Gastrocnemius medialis (tissue), 4 donors: ENCODE data around the gene CDADC1. TPM values are rescaled to one million over a fixed set of nuclear protein-coding genes. Genes with fewer than 3 reads are reported as not detected.
A peak's percentile ranks its signal among the peaks of the same experiment; 100 is the strongest.

Source experiments
- ATAC-seq, 2 donors: fragments of 150-250 bp; one replicate each; pipeline ENCODE4 v1.9.1; 2016
- DNase-seq, 2 donors: peaks; one replicate each; pipeline ENCODE4 v3.0.0-alpha.2; 2019
- H3K27ac ChIP-seq, 4 donors: fragments of 200-600 bp; sonication (generic); 1 replicate in 1 of 4; 2 replicates in 3 of 4; pipeline ENCODE4 v1.5.1; 2016 to 2018; ENCODE audit warnings: mild to moderate bottlenecking in 2 of 4, moderate library complexity in 1 of 4
- H3K27me3 ChIP-seq, 3 donors: fragments of 200-600 bp; sonication (generic) in 2 of 3; 1 replicate in 1 of 3; 2 replicates in 2 of 3; pipeline versions ENCODE4 v1.5.1 to v1.6.0; 2016 to 2019; ENCODE audit warnings: mild to moderate bottlenecking in 1 of 3, moderate library complexity in 1 of 3
- H3K36me3 ChIP-seq, 2 donors: fragments of 200-600 bp; sonication (generic) in 1 of 2; one replicate each; pipeline ENCODE4 v1.5.1; 2017 to 2018
- H3K4me1 ChIP-seq, 2 donors: fragments of 200-600 bp; sonication (generic) in 1 of 2; one replicate each; pipeline ENCODE4 v1.5.1; 2016 to 2017; ENCODE audit warnings: mild to moderate bottlenecking in 2 of 2
- H3K4me3 ChIP-seq, 4 donors: fragments of 200-600 bp; sonication (generic) in 3 of 4; 1 replicate in 1 of 4; 2 replicates in 3 of 4; pipeline ENCODE4 v1.5.1; 2016 to 2019; ENCODE audit warnings: mild to moderate bottlenecking in 2 of 4
- H3K9me3 ChIP-seq, 3 donors: fragments of 200-600 bp; sonication (generic) in 2 of 3; 1 replicate in 1 of 3; 2 replicates in 2 of 3; pipeline ENCODE4 v1.5.1; 2016 to 2019
- POLR2A ChIP-seq, 2 donors: fragments of 450-650 bp; IDR thresholded peaks; one replicate each; pipeline ENCODE4 v1.6.1; 2017; ENCODE audit warnings: antibody characterized with exemption in 2 of 2, mild to moderate bottlenecking in 2 of 2, moderate library complexity in 2 of 2
- in situ Hi-C, 4 donors: fragments of 200-750 bp; cut with MboI; loops; one replicate each; pipeline versions ENCODE4 v1.15.0 to v1.8.0; 2017; ENCODE audit warnings: low sequenced_read_pairs in 4 of 4
- intact Hi-C: fragments of 100-400 bp; cut with DNase I; formaldehyde crosslinking; loops from one replicate; pipeline ENCODE4 v1.15.1; 2023; ENCODE audit warnings: low total_unique reads
- total RNA-seq, 4 donors: library from RNA; depleted of rRNA; stranded (reverse); fragments of >200 nt; gene quantifications; one replicate each; pipeline versions ENCODE4 v1.1.0 to v1.2.3, GENCODE V29; 2016
- TF ChIP-seq, protein P1 (sequence below), 5 experiments: fragments of 450-650 bp in 3 of 5; fragments of 200-600 bp in 2 of 5; sonication (generic) in 2 of 5; IDR thresholded peaks in 4 of 5; conservative IDR thresholded peaks in 1 of 5; 1 replicate in 4 of 5; 2 replicates in 1 of 5; pipeline ENCODE4 v1.5.1; 2016 to 2019; ENCODE audit warnings: antibody characterized with exemption in 5 of 5, mild to moderate bottlenecking in 3 of 5, moderate library complexity in 3 of 5

CDADC1 gene
- total RNA-seq, 4 donors from 2014 or later: 1.00 to 8.6 (median 3.9) TPM

DNA sequence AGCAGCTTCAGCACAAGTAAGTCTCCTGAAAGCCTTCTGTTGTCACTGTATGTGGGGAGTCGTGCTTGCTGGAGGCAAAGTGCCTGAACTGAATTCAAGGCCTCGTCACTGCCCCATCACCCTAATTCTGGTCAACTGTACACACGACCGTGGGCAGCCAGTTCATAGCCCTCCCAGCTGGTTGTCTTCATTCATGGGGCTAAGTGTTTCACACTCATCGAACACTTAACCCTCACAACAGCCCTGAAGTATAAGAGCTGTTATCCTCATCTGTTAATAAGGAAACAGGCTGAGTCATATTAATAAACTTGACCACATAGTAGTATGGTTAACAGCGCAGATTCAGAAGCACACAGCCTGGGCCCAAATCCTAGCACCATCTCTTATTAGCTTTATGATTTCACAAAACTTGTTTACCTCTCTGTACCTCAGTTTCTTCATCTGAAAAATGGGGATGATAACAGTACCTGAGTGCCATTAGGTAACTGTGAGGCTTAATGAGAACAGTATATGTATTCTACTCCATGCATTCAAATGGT, 66.7 kb downstream of the CDADC1 start:
- no peak overlapping the region for H3K4me3 ChIP-seq

DNA sequence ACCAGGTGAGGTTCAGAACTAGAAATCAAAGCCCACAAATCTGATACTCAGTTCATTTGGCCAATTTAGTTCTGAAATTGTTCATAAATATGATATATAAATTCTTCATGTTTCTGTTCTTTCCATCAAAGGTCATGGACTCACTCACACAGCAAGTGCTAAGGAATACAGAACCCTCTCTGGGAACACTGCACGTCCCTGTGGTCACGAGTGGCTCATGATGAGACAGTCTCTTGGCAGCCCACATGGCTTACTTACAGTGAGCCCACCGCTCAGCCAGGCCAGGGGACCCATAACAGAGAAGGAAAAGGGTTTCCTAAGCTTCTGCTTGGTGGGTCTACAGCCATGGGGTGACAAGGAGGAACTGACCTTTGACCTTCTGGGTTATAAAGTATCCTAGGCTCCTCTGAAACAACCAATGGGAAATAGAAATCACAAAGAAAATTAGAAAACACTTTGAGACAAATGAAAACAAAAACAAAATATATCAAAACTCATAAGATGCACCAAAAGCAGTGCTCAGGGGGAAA, 67.4 kb downstream of the CDADC1 start:
- no peak for ATAC-seq
- Histone ChIP-seq H3K4me1 (peaks cover 0 to 5% of the 10 kb centered on the region in 2 donors), H3K4me3 (no peak overlapping the region), H3K27ac (no peak overlapping the region), H3K27me3 (no peaks in the 10 kb centered on the region), H3K9me3 (no peaks in the 10 kb centered on the region), H3K36me3 (no peaks in the 10 kb centered on the region)
- intact Hi-C loops (no loop called here), in situ Hi-C loops (no loop called here)
- DNase-seq: no peak
- no peak for TF ChIP-seq POLR2A (IDR thresholded peaks at IDR 0.05)
- TF ChIP-seq, protein P1, sequence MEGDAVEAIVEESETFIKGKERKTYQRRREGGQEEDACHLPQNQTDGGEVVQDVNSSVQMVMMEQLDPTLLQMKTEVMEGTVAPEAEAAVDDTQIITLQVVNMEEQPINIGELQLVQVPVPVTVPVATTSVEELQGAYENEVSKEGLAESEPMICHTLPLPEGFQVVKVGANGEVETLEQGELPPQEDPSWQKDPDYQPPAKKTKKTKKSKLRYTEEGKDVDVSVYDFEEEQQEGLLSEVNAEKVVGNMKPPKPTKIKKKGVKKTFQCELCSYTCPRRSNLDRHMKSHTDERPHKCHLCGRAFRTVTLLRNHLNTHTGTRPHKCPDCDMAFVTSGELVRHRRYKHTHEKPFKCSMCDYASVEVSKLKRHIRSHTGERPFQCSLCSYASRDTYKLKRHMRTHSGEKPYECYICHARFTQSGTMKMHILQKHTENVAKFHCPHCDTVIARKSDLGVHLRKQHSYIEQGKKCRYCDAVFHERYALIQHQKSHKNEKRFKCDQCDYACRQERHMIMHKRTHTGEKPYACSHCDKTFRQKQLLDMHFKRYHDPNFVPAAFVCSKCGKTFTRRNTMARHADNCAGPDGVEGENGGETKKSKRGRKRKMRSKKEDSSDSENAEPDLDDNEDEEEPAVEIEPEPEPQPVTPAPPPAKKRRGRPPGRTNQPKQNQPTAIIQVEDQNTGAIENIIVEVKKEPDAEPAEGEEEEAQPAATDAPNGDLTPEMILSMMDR (IDR thresholded peaks at IDR 0.05 in 4 of 5, conservative IDR thresholded peaks at IDR 0.05 in 1 of 5): no peak

More for the DNA sequence above, 66.7 kb downstream of the CDADC1 start:
- in situ Hi-C loops: no loop called here
- peak overlapping the region; percentile 33 to 65 (median 48) for H3K27ac ChIP-seq
- ATAC-seq (peak in 1 of 2 donors; percentile 5), DNase-seq (no peak)
- intact Hi-C loops: loop anchor here (5.0 kb wide), 1 partner anchor 43 kb away; no protein-coding TSS in a partner anchor
- H3K9me3 ChIP-seq: no peaks in the 10 kb centered on the region
- no peak for TF ChIP-seq POLR2A (IDR thresholded peaks at IDR 0.05)
- TF ChIP-seq, protein P1 (IDR thresholded peaks at IDR 0.05 in 4 of 5, conservative IDR thresholded peaks at IDR 0.05 in 1 of 5): no peak
- no peaks in the 10 kb centered on the region for H3K36me3 ChIP-seq
- H3K27me3 ChIP-seq: no peaks in the 10 kb centered on the region
- peaks cover under 1 to 3% of the 10 kb centered on the region in 2 donors for H3K4me1 ChIP-seq

DNA sequence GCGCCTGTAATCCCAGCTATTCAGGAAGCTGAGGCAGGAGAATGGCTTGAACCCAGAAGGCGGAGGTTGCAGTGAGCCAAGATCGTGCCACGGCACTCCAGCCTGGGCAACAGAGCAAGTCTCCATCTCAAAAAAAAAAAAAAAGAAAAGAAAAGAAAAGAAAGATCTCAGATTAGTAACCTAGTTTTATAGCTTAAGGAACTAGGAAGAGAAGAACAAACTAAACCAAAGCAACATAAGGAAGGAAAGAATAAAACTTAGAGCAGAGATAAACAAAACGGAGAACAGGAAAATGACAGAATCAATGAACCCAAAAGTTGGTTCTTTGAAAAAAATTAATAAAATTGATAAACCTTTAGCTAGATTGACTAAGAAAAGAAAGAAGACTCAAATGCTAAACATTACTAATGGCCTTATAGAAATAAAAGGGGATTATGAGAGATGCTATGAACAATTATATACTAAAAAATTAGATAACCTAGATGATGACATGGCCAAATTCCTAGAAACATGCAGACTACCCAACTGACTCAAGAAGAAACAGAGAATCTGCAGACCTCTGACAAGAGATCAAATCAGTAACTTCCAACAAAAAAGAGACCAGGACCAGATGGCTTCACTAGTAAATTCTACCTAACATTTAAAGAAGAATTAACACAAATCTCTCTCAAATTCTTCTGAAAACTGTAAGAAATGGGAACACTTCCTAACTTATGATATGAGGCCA, 68.2 kb downstream of the CDADC1 start:
- in situ Hi-C loops (no loop called here), intact Hi-C loops (no loop called here)
- peaks cover 0 to 5% of the 10 kb centered on the region in 2 donors for H3K4me1 ChIP-seq
- no peak overlapping the region for H3K27ac ChIP-seq
- no peak for TF ChIP-seq POLR2A (IDR thresholded peaks at IDR 0.05)
- TF ChIP-seq, protein P1 (IDR thresholded peaks at IDR 0.05 in 4 of 5, conservative IDR thresholded peaks at IDR 0.05 in 1 of 5): no peak
- no peaks in the 10 kb centered on the region for H3K9me3 ChIP-seq
- DNase-seq (no peak), ATAC-seq (no peak)
- H3K27me3 ChIP-seq: no peaks in the 10 kb centered on the region
- no peak overlapping the region for H3K4me3 ChIP-seq
- H3K36me3 ChIP-seq: no peaks in the 10 kb centered on the region

DNA sequence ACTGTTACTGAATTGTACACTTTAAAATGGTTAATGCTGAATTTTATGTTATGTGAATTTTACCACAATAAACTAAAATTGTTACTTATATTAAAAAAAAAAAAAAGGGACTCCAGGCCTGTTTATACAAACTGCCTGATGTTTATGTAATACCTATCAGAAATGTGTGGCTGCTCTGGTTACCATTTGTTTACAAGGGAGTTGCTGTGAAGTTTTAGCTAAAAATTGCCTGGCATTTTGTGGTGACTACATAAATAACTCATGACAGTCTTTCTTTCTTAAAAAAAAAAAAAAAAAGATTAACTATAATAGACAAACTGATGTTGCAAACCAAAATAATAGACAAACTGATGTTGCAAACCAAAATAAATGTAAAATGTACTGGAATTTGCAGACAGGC, 71.8 kb downstream of the CDADC1 start:
- in situ Hi-C loops: no loop called here
- peaks cover 0 to 5% of the 10 kb centered on the region in 2 donors for H3K4me1 ChIP-seq
- H3K36me3 ChIP-seq: no peaks in the 10 kb centered on the region
- intact Hi-C loops: no loop called here
- ATAC-seq (peak in 1 of 2 donors; percentile 51), DNase-seq (no peak)
- TF ChIP-seq, protein P1 (IDR thresholded peaks at IDR 0.05 in 4 of 5, conservative IDR thresholded peaks at IDR 0.05 in 1 of 5): no peak
- TF ChIP-seq POLR2A (IDR thresholded peaks at IDR 0.05): no peak
- H3K9me3 ChIP-seq: no peaks in the 10 kb centered on the region
- H3K27me3 ChIP-seq: no peaks in the 10 kb centered on the region
- peak overlapping the region in 3 of 4 donors; percentile 29 to 40 (median 35) for H3K27ac ChIP-seq
- no peak overlapping the region for H3K4me3 ChIP-seq
